ENCODE results near the gene RNF223. TPM values are rescaled to one million over a fixed set of nuclear protein-coding genes. Genes with fewer than 3 reads are reported as not detected.

Gene RNF223
- total RNA-seq, 1 experiment from 2014 or later, result 147 TPM

DNA sequence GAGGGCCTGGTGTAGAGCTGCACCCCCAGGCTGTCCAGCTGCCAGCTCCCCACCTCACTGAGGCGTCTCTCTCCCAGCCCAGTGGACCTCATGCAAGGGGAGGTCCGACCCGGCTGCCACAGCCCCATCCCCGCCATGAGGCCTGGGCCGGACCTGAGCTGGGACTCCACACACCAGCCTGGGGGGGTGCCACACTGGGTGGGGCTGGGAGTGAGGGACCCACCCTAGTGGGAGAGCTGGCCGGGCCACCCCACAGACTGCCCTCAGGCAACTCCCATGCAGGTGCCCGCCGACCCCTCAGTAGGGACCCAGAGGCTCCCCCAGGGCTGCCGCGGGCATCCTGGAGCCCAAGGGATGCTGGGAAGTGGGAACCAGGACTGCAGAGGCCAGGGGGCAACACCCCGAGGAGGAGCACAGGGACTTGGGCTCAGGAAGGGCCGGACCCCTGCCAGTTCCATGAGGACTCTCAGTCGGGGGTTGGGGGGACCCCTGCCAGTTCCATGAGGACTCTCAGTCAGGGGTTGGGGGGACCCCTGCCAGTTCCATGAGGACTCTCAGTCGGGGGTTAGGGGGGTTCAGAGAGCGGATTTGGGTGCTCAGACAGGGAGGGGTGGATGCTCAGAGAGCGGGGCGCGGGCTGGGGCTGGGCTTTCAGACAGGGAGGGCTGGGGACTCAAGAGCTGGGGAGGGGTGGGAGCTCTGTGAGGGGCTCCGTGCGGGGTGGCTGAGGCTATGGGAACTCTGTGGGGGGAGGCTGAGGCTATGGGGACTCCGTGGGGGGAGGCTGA, 1.2 kb upstream of the RNF223 start:
- H3F3A ChIP-seq (ENCODE audit: low read length, unreplicated experiment), result no peaks in the 10 kb centered on the region
- H3K9ac ChIP-seq (ENCODE audit: low read length), result no peak overlapping the region
- peaks cover 26% of the 10 kb centered on the region for H3K79me2 ChIP-seq (ENCODE audit: low read length)
- no TSS peak for BruUV-seq (replicated peaks)
- TF ChIP-seq EZH2 (IDR thresholded peaks at IDR 0.05; ENCODE audit: low read length, unreplicated experiment), result no peak
- no peak for TF ChIP-seq EZH2phosphoT487 (IDR thresholded peaks at IDR 0.05; ENCODE audit: borderline replicate concordance, low read length)
- TF ChIP-seq, protein P1, sequence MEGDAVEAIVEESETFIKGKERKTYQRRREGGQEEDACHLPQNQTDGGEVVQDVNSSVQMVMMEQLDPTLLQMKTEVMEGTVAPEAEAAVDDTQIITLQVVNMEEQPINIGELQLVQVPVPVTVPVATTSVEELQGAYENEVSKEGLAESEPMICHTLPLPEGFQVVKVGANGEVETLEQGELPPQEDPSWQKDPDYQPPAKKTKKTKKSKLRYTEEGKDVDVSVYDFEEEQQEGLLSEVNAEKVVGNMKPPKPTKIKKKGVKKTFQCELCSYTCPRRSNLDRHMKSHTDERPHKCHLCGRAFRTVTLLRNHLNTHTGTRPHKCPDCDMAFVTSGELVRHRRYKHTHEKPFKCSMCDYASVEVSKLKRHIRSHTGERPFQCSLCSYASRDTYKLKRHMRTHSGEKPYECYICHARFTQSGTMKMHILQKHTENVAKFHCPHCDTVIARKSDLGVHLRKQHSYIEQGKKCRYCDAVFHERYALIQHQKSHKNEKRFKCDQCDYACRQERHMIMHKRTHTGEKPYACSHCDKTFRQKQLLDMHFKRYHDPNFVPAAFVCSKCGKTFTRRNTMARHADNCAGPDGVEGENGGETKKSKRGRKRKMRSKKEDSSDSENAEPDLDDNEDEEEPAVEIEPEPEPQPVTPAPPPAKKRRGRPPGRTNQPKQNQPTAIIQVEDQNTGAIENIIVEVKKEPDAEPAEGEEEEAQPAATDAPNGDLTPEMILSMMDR (conservative IDR thresholded peaks at IDR 0.05; ENCODE audit: low read depth, low read length), result no peak
- no peak overlapping the region for H2AFZ ChIP-seq (ENCODE audit: low read length)
- H3K4me3 ChIP-seq (ENCODE audit: low read length), result no peak overlapping the region
- ChIA-PET CTCF (no interaction called here), POLR2A (ENCODE audit: unreplicated experiment) (no interaction called here)
- peaks cover 18% of the 10 kb centered on the region for H4K20me1 ChIP-seq (ENCODE audit: low read length)
- no peaks in the 10 kb centered on the region; the same call in 1 of the 2 replicates for H3K36me3 ChIP-seq (ENCODE audit: low read depth, low read length)
- no peaks in the 10 kb centered on the region for H3K9me3 ChIP-seq (ENCODE audit: low read length)
- no peak for DNase-seq
- H3K9me2 ChIP-seq (replicated peaks; ENCODE audit: low read length), result no peaks in the 10 kb centered on the region
- no peaks in the 10 kb centered on the region for H3K27me3 ChIP-seq (ENCODE audit: low read length)
- intact Hi-C loops (cut with micrococcal nuclease), result no loop called here
- H3K4me1 ChIP-seq (ENCODE audit: insufficient read depth, low read length), result peaks cover 40% of the 10 kb centered on the region
- no peak for ATAC-seq
- H3K27ac ChIP-seq (ENCODE audit: low read length), result no peak overlapping the region
- no peak overlapping the region for H3K4me2 ChIP-seq (ENCODE audit: low read length)

DNA sequence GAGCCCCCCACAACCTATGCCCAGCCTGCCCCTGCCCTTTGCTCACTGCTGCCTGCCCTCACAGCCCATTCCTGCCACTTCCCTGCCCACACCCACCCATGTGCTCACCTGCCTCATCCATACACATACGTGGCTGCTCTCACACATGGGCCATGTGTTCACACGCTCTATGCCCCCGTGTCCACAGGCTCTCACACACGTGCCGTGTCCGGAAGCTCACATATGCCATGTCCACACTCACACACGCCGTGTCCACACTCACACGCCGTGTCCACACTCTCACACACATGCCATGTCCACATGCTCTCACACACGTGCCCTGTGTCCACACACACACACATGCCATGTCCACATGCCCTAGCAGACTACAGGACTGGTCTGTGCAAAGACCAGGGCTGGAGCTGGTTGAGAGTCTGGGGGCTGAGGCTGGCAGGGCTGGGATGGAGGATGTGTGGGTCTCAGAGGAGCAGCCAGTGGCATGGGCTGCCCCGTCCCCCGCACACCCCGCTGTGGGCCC, 583 bp upstream of the RNF223 start:
- peaks cover 18% of the 10 kb centered on the region for H4K20me1 ChIP-seq (ENCODE audit: low read length)
- no peaks in the 10 kb centered on the region for H3K9me2 ChIP-seq (replicated peaks; ENCODE audit: low read length)
- peaks cover 40% of the 10 kb centered on the region for H3K4me1 ChIP-seq (ENCODE audit: insufficient read depth, low read length)
- H3F3A ChIP-seq (ENCODE audit: low read length, unreplicated experiment), result no peaks in the 10 kb centered on the region
- H3K27me3 ChIP-seq (ENCODE audit: low read length), result no peaks in the 10 kb centered on the region
- H3K4me3 ChIP-seq (ENCODE audit: low read length), result peak overlapping the region; percentile 74; the same call in 1 of the 2 replicates
- DNase-seq, result no peak
- peak overlapping the region; percentile 90 for H3K27ac ChIP-seq (ENCODE audit: low read length)
- H2AFZ ChIP-seq (ENCODE audit: low read length), result no peak overlapping the region
- peak overlapping the region; percentile 73 for H3K9ac ChIP-seq (ENCODE audit: low read length)
- TSS peak; percentile 43 for BruUV-seq (replicated peaks)
- intact Hi-C loops (cut with micrococcal nuclease), result no loop called here
- no peaks in the 10 kb centered on the region; the same call in 1 of the 2 replicates for H3K36me3 ChIP-seq (ENCODE audit: low read depth, low read length)
- peaks cover 26% of the 10 kb centered on the region for H3K79me2 ChIP-seq (ENCODE audit: low read length)
- ChIA-PET POLR2A (ENCODE audit: unreplicated experiment) (interaction anchor here (0.6 kb wide), 1 partner anchor 93 kb away, joined by 3 read pairs; no protein-coding TSS in a partner anchor), CTCF (interaction anchor here (0.9 kb wide), 1 partner anchor 217 kb away, joined by 3 read pairs; no protein-coding TSS in a partner anchor)
- ATAC-seq, result no peak
- TF ChIP-seq EZH2 (IDR thresholded peaks at IDR 0.05; ENCODE audit: low read length, unreplicated experiment) (no peak), EZH2phosphoT487 (IDR thresholded peaks at IDR 0.05; ENCODE audit: borderline replicate concordance, low read length) (no peak)
- peak overlapping the region; percentile 93 for H3K4me2 ChIP-seq (ENCODE audit: low read length)
- H3K9me3 ChIP-seq (ENCODE audit: low read length), result no peaks in the 10 kb centered on the region

DNA sequence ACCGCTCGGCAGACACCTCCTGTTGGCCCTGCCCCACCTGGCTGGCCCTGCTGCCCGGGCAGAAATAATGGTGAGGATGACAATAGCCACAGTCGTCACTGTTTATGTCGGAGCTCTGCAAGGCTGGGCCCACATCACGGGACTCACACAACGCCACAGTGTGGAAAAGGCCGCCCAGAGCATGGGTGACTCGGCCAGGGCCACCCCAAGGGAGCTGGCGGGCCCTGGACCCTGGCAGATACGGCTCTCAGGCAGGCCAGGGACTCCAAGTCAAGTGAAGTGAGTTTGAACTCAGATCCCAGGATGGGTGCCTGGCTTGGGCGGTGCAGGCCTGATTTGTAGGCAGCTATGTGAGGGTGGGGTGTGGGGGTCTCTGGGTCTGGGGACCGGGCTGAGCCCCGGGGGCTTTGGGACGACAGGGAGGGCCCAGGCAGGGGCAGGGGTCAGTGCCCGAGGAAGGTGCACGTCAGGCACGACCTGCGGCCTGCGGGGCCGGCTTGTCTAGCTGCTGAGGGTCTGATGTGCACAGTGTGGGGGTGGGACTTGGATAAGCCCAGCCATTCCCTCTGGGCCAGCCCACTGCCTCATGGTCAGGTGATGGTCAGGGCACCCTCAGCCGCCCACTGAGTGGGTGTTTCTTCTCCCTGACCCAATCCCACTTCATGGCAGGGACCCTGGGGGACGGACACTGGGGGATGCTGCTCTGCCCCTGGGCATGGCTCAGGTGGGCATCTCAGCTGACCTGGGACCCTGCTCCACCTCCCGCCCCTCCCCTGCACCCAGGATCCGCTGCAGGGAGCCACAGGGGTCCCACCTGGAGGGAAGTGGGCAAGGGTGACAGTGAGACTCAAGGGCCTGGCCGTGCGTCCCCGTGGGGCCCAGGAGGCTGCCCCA, 1.0 kb downstream of the RNF223 start:
- BruUV-seq (replicated peaks), result no TSS peak
- no peak for DNase-seq
- Histone ChIP-seq H3F3A (ENCODE audit: low read length, unreplicated experiment) (no peaks in the 10 kb centered on the region), H3K27me3 (ENCODE audit: low read length) (no peaks in the 10 kb centered on the region), H3K27ac (ENCODE audit: low read length) (peak overlapping the region; percentile 90), H4K20me1 (ENCODE audit: low read length) (peaks cover 18% of the 10 kb centered on the region), H3K4me2 (ENCODE audit: low read length) (peak overlapping the region; percentile 93), H3K36me3 (ENCODE audit: low read depth, low read length) (no peaks in the 10 kb centered on the region; the same call in 1 of the 2 replicates), H2AFZ (ENCODE audit: low read length) (no peak overlapping the region), H3K4me1 (ENCODE audit: insufficient read depth, low read length) (peaks cover 44% of the 10 kb centered on the region), H3K9ac (ENCODE audit: low read length) (peak overlapping the region; percentile 73), H3K4me3 (ENCODE audit: low read length) (peak overlapping the region; percentile 74), H3K9me3 (ENCODE audit: low read length) (no peaks in the 10 kb centered on the region), H3K9me2 (replicated peaks; ENCODE audit: low read length) (no peaks in the 10 kb centered on the region), H3K79me2 (ENCODE audit: low read length) (peaks cover 26% of the 10 kb centered on the region)
- POLR2A ChIA-PET (ENCODE audit: unreplicated experiment), result no interaction called here
- intact Hi-C loops (cut with micrococcal nuclease), result no loop called here
- CTCF ChIA-PET, result interaction anchor here (1.0 kb wide), 1 partner anchor 90 kb away, joined by 3 read pairs; no protein-coding TSS in a partner anchor
- no peak for ATAC-seq
- TF ChIP-seq EZH2 (IDR thresholded peaks at IDR 0.05; ENCODE audit: low read length, unreplicated experiment), result no peak
- TF ChIP-seq, protein P1 (conservative IDR thresholded peaks at IDR 0.05; ENCODE audit: low read depth, low read length), result no peak
- TF ChIP-seq EZH2phosphoT487 (IDR thresholded peaks at IDR 0.05; ENCODE audit: borderline replicate concordance, low read length), result no peak
